HCT116 (cell line): Measurements from ENCODE around the gene ZDHHC14. TPM values are rescaled to one million over a fixed set of nuclear protein-coding genes. Genes with fewer than 3 reads are reported as not detected.

Experiments used
- ATAC-seq: fragments of 200-7000 bp; cut with Tn5 transposase; 2 replicates; pipeline ENCODE4 v1.9.1; 2020; ENCODE audit warnings: mild to moderate bottlenecking, moderate library complexity
- BruUV-seq: library from RNA; stranded (reverse); fragments of 400-500 nt; replicated peaks from 2 replicates; lab custom pipeline; 2021; lab: Mats Ljungman, UMichigan
- CTCF ChIA-PET: fragments of 300-600 bp; sonication (Branson Sonifier 250); formaldehyde crosslinking; loops from one replicate; lab custom pipeline; 2021; ENCODE audit warnings: antibody characterized with exemption; lab: Charles Lee
- POLR2A ChIA-PET: fragments of 300-600, 350-600 bp; sonication (Branson Sonifier 250); formaldehyde crosslinking; loops from one replicate; lab custom pipeline; 2021; ENCODE audit warnings: antibody characterized with exemption; lab: Charles Lee
- RAD21 ChIA-PET, 2 experiments: fragments of 300-600 bp; sonication (Branson Sonifier 250); formaldehyde crosslinking; loops; one replicate each; lab custom pipeline; 2023; ENCODE audit warnings: low total read pairs in 2 of 2; ENCODE audit not compliant: uncharacterized antibody in 2 of 2, unreplicated experiment in 2 of 2, low non-redundant PET in 1 of 2; lab: Charles Lee
- DNase-seq: peaks from one replicate; pipeline ENCODE4 v3.0.0-alpha.2; 2010; ENCODE audit warnings: low read depth, low spot score
- H2AFZ ChIP-seq: fragments of 200-600 bp; shearing (Covaris generic), sonication (generic); 2 replicates; pipeline ENCODE4 v1.6.1; 2017; ENCODE audit warnings: low read depth, mixed run types, mixed read lengths, antibody characterized with exemption, low read length; ENCODE audit not compliant: poor library complexity, severe bottlenecking
- H3K27ac ChIP-seq: 2 replicates; pipeline ENCODE4 v1.5.1; 2012; ENCODE audit warnings: low read depth, low read length
- H3K27me3 ChIP-seq: fragments of 200-600 bp; sonication (generic); 2 replicates; pipeline ENCODE4 v1.6.1; 2016; ENCODE audit warnings: mixed run types, low read length, mixed read lengths; ENCODE audit not compliant: insufficient read depth
- H3K36me3 ChIP-seq, 2 experiments: fragments of 200-500 bp in 1 of 2; fragments of 200-600 bp in 1 of 2; sonication (Bioruptor generic) in 1 of 2; sonication (generic) in 1 of 2; 2 replicates each; pipeline versions ENCODE4 v1.5.1 to v1.6.1; 2014 to 2016; ENCODE audit warnings: low read length in 2 of 2, inconsistent platforms in 1 of 2, mixed read lengths in 1 of 2, mixed run types in 1 of 2; ENCODE audit not compliant: insufficient read depth in 2 of 2, control insufficient read depth in 1 of 2
- H3K4me1 ChIP-seq, 2 experiments: fragments of 200-600 bp in 1 of 2; sonication (generic) in 1 of 2; 2 replicates each; pipeline versions ENCODE4 v1.5.1 to v1.6.1; 2012 to 2017; ENCODE audit warnings: low read length in 2 of 2, inconsistent platforms in 1 of 2, mild to moderate bottlenecking in 1 of 2, mixed read lengths in 1 of 2, mixed run types in 1 of 2, moderate library complexity in 1 of 2; ENCODE audit not compliant: insufficient read depth in 2 of 2, control insufficient read depth in 1 of 2
- H3K4me2 ChIP-seq: fragments of 200-600 bp; sonication (generic); 2 replicates; pipeline ENCODE4 v1.6.1; 2017; ENCODE audit warnings: mixed run types, low read length, mixed read lengths
- H3K4me3 ChIP-seq, 2 experiments: fragments of 200-600 bp in 1 of 2; sonication (generic) in 1 of 2; replicated peaks in 1 of 2; 2 replicates each; pipeline ENCODE4 v1.5.1; 2011 to 2016; ENCODE audit warnings: low read length in 2 of 2, control low read depth in 1 of 2, low read depth in 1 of 2, mild to moderate bottlenecking in 1 of 2, mixed read lengths in 1 of 2, mixed run types in 1 of 2
- H3K79me2 ChIP-seq: fragments of 200-600 bp; sonication (generic); 2 replicates; pipeline ENCODE4 v1.6.1; 2017; ENCODE audit warnings: mild to moderate bottlenecking, mixed run types, low read length, moderate library complexity, mixed read lengths; ENCODE audit not compliant: insufficient read depth
- H3K9ac ChIP-seq: fragments of 200-600 bp; sonication (generic); 2 replicates; pipeline ENCODE4 v1.6.1; 2016; ENCODE audit warnings: low read length, mixed read lengths
- H3K9me2 ChIP-seq: fragments of 200-600 bp; sonication (generic), shearing (Covaris generic); 2 replicates; pipeline ENCODE4 v1.6.1; 2017; ENCODE audit warnings: mixed run types, mild to moderate bottlenecking, moderate library complexity; ENCODE audit not compliant: insufficient read depth
- H3K9me3 ChIP-seq, 2 experiments: fragments of 200-500 bp in 1 of 2; fragments of 200-600 bp in 1 of 2; sonication (Bioruptor generic) in 1 of 2; sonication (generic) in 1 of 2; 2 replicates each; pipeline ENCODE4 v1.6.1; 2014 to 2017; ENCODE audit warnings: low read length in 2 of 2, mixed read lengths in 2 of 2, inconsistent platforms in 1 of 2, low read depth in 1 of 2, mild to moderate bottlenecking in 1 of 2, mixed run types in 1 of 2, moderate library complexity in 1 of 2; ENCODE audit not compliant: control insufficient read depth in 1 of 2, insufficient read depth in 1 of 2
- H4K20me1 ChIP-seq: fragments of 200-600 bp; sonication (generic), shearing (Covaris generic); 2 replicates; pipeline ENCODE4 v1.6.1; 2017; ENCODE audit warnings: mixed run types, mild to moderate bottlenecking, moderate library complexity; ENCODE audit not compliant: insufficient read depth
- ATF3 ChIP-seq: IDR thresholded peaks from 2 replicates; pipeline ENCODE4 v1.6.1; 2012
- EZH2phosphoT487 ChIP-seq: fragments of 200-600 bp; IDR thresholded peaks from 2 replicates; pipeline ENCODE4 v1.6.1; 2018; ENCODE audit warnings: antibody characterized with exemption, borderline replicate concordance
- JUND ChIP-seq: IDR thresholded peaks from 2 replicates; pipeline ENCODE4 v1.6.1; 2012
- MAX ChIP-seq: IDR thresholded peaks from 2 replicates; pipeline ENCODE4 v1.6.1; 2012
- POLR2A ChIP-seq: IDR thresholded peaks from 2 replicates; pipeline ENCODE4 v1.7.0; 2011; ENCODE audit warnings: borderline replicate concordance; ENCODE audit not compliant: insufficient read depth, insufficient read length; ENCODE audit errors: extremely low read depth
- RAD21 ChIP-seq: IDR thresholded peaks from 2 replicates; pipeline ENCODE4 v1.6.1; 2012; ENCODE audit warnings: low read depth, mild to moderate bottlenecking
- REST ChIP-seq: IDR thresholded peaks from 2 replicates; pipeline ENCODE4 v1.6.1; 2012; ENCODE audit warnings: low read depth
- SP1 ChIP-seq: IDR thresholded peaks from 2 replicates; pipeline ENCODE4 v1.6.1; 2012; ENCODE audit warnings: low read depth
- YY1 ChIP-seq: IDR thresholded peaks from 2 replicates; pipeline ENCODE4 v1.6.1; 2011; ENCODE audit warnings: low read length, low read depth, moderate library complexity, mild to moderate bottlenecking; ENCODE audit not compliant: insufficient replicate concordance; ENCODE audit errors: extremely low read depth
- ZNF274 ChIP-seq: fragments of 200-500 bp; sonication (Bioruptor generic); IDR thresholded peaks from 2 replicates; pipeline ENCODE4 v1.6.1; 2014; ENCODE audit warnings: mild to moderate bottlenecking, low read depth, low read length, inconsistent platforms
- intact Hi-C: fragments of 100-400 bp; cut with micrococcal nuclease; formaldehyde crosslinking; loops from 2 replicates; pipeline ENCODE4 v1.10.0; 2022
- total RNA-seq: library from RNA; stranded (reverse); gene quantifications from one replicate; pipeline ENCODE4 v1.2.1, GENCODE V29; 2021; ENCODE audit not compliant: unreplicated experiment

ZDHHC14 gene
- total RNA-seq, 1 experiment from 2014 or later, result 5.3 TPM

GRCh38 chr6:157554747-157555146 is 173.8 kb downstream of the ZDHHC14 start:
- POLR2A ChIA-PET, result no interaction called here

More at GRCh38 chr6:157554747-157555146, 173.8 kb downstream of the ZDHHC14 start:
- H3K27ac ChIP-seq, result no peak overlapping the region
- H2AFZ ChIP-seq, result no peak overlapping the region
- no peaks in the 10 kb centered on the region for H3K9me3 ChIP-seq
- CTCF ChIA-PET, result no interaction called here
- ATAC-seq (no peak), DNase-seq (no peak)
- BruUV-seq, result no TSS peak
- TF ChIP-seq POLR2A, result no peak
- TF ChIP-seq RAD21, result no peak
- no peak for TF ChIP-seq YY1
- no peak for TF ChIP-seq ZNF274
- no peak for TF ChIP-seq ATF3
- no peak for TF ChIP-seq EZH2phosphoT487
- TF ChIP-seq REST, result no peak
- TF ChIP-seq JUND, result no peak
- no peak for TF ChIP-seq SP1
- TF ChIP-seq MAX, result no peak
- H3K4me3 ChIP-seq, result no peak overlapping the region
- H3K27me3 ChIP-seq, result no peaks in the 10 kb centered on the region
- H3K9me2 ChIP-seq, result no peaks in the 10 kb centered on the region
- intact Hi-C loops, result no loop called here
- H3K4me1 ChIP-seq, result peaks cover 0 to 20% of the 10 kb centered on the region in 2 experiments; a peak in 2 of 4 replicates
- RAD21 ChIA-PET, result no interaction called here
- H3K79me2 ChIP-seq, result no peaks in the 10 kb centered on the region
- no peaks in the 10 kb centered on the region for H4K20me1 ChIP-seq
- no peak overlapping the region for H3K9ac ChIP-seq
- no peak overlapping the region for H3K4me2 ChIP-seq
- no peaks in the 10 kb centered on the region for H3K36me3 ChIP-seq
